ENCODE measurements around the gene ZFYVE9. TPM values are rescaled to one million over a fixed set of nuclear protein-coding genes. Genes with fewer than 3 reads are reported as not detected.

ZFYVE9 gene
- total and polyA plus RNA-seq, 3 donors from 2014 or later: 31.5 to 51.3 (median 32.5) TPM

DNA sequence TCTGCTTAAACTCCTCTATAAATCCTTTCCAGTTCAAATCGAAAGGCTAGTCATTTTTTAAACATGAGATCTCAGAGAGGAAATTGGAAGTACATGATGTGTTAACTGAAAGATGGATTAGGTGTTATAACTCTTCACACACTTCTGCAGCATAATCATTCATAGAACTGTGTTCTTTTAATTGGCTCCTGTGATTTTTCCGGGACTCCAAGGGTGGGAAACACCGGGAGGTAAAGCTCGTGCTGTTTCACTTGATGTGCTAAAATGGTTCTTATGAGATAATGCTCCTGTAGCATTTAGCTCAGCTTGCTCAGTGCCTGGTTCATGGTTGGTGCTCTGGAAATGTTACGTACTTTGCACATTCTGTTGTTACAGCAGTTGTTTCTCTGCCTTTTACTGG, 183.9 kb downstream of the ZFYVE9 start:
- Histone ChIP-seq H3K4me1 (no peaks in the 10 kb centered on the region), H3K9me3 (no peaks in the 10 kb centered on the region), H3K27ac (no peak overlapping the region), H3K4me3 (no peak overlapping the region), H3K27me3 (no peaks in the 10 kb centered on the region), H3K36me3 (ENCODE audit: low read depth, missing control alignments) (no peaks in the 10 kb centered on the region)
- no peak for DNase-seq
- intact Hi-C loops (cut with DNase I; ENCODE audit: low total_unique reads): no loop called here
- no peak for TF ChIP-seq POLR2A (IDR thresholded peaks at IDR 0.05)
- TF ChIP-seq, protein P1, sequence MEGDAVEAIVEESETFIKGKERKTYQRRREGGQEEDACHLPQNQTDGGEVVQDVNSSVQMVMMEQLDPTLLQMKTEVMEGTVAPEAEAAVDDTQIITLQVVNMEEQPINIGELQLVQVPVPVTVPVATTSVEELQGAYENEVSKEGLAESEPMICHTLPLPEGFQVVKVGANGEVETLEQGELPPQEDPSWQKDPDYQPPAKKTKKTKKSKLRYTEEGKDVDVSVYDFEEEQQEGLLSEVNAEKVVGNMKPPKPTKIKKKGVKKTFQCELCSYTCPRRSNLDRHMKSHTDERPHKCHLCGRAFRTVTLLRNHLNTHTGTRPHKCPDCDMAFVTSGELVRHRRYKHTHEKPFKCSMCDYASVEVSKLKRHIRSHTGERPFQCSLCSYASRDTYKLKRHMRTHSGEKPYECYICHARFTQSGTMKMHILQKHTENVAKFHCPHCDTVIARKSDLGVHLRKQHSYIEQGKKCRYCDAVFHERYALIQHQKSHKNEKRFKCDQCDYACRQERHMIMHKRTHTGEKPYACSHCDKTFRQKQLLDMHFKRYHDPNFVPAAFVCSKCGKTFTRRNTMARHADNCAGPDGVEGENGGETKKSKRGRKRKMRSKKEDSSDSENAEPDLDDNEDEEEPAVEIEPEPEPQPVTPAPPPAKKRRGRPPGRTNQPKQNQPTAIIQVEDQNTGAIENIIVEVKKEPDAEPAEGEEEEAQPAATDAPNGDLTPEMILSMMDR (IDR thresholded peaks at IDR 0.05): no peak
- WGBS, 2 donors: 72 to 88% methylated on average over 5 of the region's 5 CpGs

DNA sequence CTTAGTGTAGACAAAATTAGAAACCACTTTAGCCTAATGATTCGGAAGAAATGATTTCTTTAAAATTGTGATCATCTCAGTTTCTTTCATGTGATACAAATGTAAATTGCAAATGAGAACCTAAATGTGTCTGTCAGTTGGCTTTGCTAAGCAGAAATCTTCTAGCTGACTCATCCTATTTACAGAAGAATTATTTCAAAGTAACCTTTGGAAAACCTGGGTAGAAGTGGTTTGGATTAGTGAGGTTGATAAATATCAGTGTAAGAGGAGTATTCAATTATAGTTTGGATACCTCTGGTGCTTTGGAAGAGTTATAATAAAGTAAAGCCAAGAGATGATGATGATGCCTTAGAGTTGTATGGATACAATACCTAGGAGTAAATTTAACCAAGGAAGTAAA, 186.7 kb downstream of the ZFYVE9 start:
- H3K36me3 ChIP-seq (ENCODE audit: low read depth, missing control alignments): no peaks in the 10 kb centered on the region
- no peak for DNase-seq
- TF ChIP-seq POLR2A (IDR thresholded peaks at IDR 0.05): no peak
- TF ChIP-seq, protein P1 (IDR thresholded peaks at IDR 0.05): no peak
- H3K9me3 ChIP-seq: no peaks in the 10 kb centered on the region
- no peak overlapping the region for H3K4me3 ChIP-seq
- H3K27ac ChIP-seq: no peak overlapping the region
- intact Hi-C loops (cut with DNase I; ENCODE audit: low total_unique reads): no loop called here
- H3K27me3 ChIP-seq: no peaks in the 10 kb centered on the region
- no peaks in the 10 kb centered on the region for H3K4me1 ChIP-seq
- WGBS, 2 donors: 95 to 96% methylated on average over 1 of the region's 1 CpG

DNA sequence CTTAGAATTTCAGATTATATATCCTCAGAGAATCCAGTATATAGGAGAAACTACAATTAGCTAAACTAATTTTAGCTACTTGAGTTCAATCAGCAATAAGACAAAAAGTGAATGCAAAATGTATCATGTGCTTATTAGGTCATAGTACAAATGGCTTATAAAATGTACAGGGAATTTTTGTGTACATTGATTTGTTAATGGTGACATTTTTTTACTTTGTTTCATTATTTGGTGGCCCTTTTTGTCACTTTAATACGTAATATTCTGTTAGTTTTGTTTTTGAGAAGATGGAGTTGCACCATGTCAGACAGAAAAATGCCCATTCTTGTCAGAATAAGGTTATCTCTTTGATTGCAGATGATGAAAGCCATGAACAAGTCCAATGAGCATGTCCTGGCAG, 190.5 kb downstream of the ZFYVE9 start:
- Histone ChIP-seq H3K4me3 (no peak overlapping the region), H3K27ac (no peak overlapping the region), H3K27me3 (no peaks in the 10 kb centered on the region), H3K4me1 (no peaks in the 10 kb centered on the region), H3K9me3 (no peaks in the 10 kb centered on the region), H3K36me3 (ENCODE audit: low read depth, missing control alignments) (no peaks in the 10 kb centered on the region)
- intact Hi-C loops (cut with DNase I; ENCODE audit: low total_unique reads): no loop called here
- no peak for DNase-seq
- no peak for TF ChIP-seq POLR2A (IDR thresholded peaks at IDR 0.05)
- TF ChIP-seq, protein P1 (IDR thresholded peaks at IDR 0.05): no peak
- 84 to 88% methylated on average over 1 of the region's 1 CpG for WGBS, 2 donors

DNA sequence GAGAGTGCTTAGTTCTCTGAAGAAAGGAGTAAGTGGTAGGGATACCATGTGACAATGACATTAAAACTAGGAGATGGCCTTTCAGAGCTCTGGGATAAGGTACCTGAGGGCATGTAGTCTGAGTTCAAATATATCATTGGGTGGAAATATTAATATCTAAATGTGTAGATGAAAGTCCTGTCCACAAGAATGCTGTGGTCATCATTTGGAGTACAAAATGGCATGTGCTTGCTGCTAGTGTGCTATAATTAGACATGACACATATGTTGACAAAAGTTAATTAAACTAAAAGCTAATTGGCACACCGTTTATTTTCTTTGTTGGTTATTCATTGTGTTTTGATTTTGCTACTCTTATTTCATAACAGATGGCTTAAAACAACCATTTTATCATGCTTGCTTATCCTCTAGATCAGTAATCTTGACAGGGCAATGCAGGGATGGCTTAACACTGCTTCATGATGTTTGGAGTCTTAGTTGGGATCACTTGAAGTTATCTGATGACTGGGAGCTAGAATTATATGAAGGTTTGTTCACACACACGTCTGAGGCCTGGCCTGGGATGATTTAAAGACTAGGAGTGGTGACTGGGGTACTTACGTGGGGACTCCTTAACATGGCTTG, 193.1 kb downstream of the ZFYVE9 start:
- Histone ChIP-seq H3K36me3 (ENCODE audit: low read depth, missing control alignments) (no peaks in the 10 kb centered on the region), H3K27ac (no peak overlapping the region), H3K9me3 (no peaks in the 10 kb centered on the region), H3K4me3 (no peak overlapping the region), H3K27me3 (no peaks in the 10 kb centered on the region), H3K4me1 (no peaks in the 10 kb centered on the region)
- intact Hi-C loops (cut with DNase I; ENCODE audit: low total_unique reads): no loop called here
- DNase-seq: no peak
- no peak for TF ChIP-seq POLR2A (IDR thresholded peaks at IDR 0.05)
- TF ChIP-seq, protein P1 (IDR thresholded peaks at IDR 0.05): no peak
- 83 to 93% methylated on average over 3 of the region's 3 CpGs for WGBS, 2 donors

DNA sequence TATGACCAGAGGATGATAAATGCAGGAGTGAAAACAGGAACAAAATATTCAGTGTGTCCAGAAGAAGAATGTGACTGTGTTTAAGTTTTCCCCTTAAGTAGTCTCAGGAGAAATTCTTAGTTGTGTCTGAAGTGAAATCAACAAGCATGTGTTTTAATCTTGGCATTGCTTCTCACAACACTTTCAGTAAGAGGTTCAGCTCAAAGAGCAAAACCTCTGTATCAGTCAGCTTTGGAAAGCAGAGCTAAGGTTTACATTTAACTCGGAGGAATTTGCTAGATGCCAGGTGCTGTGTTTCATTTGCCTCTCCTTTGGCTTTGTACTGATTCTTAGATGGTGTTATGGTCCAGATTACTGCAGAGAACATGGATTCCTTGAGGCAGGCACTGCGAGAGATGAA, 195.6 kb downstream of the ZFYVE9 start:
- Histone ChIP-seq H3K36me3 (ENCODE audit: low read depth, missing control alignments) (no peaks in the 10 kb centered on the region), H3K4me1 (no peaks in the 10 kb centered on the region), H3K27ac (no peak overlapping the region), H3K4me3 (no peak overlapping the region), H3K9me3 (no peaks in the 10 kb centered on the region), H3K27me3 (no peaks in the 10 kb centered on the region)
- WGBS, 2 donors: 88% methylated on average over 2 of the region's 2 CpGs
- TF ChIP-seq, protein P1 (IDR thresholded peaks at IDR 0.05): no peak
- TF ChIP-seq POLR2A (IDR thresholded peaks at IDR 0.05): no peak
- no peak for DNase-seq
- intact Hi-C loops (cut with DNase I; ENCODE audit: low total_unique reads): no loop called here

Measured in testis (tissue), 3 donors.